HG03521 (cell line): ENCODE data around the gene MDFIC.
"Not testable (repeated sequence)": the region's sequence is repeated elsewhere in the genome, so short reads cannot be mapped to it uniquely, and the experiment has no call there.

Source experiments
- ATAC-seq: cut with Tn5 transposase; IDR thresholded peaks from one replicate; pipeline ENCODE4 v1.9.1; 2021; ENCODE audit warnings: mild to moderate bottlenecking, moderate library complexity; ENCODE audit not compliant: unreplicated experiment

The MDFIC gene, protein sequence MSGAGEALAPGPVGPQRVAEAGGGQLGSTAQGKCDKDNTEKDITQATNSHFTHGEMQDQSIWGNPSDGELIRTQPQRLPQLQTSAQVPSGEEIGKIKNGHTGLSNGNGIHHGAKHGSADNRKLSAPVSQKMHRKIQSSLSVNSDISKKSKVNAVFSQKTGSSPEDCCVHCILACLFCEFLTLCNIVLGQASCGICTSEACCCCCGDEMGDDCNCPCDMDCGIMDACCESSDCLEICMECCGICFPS

DNA sequence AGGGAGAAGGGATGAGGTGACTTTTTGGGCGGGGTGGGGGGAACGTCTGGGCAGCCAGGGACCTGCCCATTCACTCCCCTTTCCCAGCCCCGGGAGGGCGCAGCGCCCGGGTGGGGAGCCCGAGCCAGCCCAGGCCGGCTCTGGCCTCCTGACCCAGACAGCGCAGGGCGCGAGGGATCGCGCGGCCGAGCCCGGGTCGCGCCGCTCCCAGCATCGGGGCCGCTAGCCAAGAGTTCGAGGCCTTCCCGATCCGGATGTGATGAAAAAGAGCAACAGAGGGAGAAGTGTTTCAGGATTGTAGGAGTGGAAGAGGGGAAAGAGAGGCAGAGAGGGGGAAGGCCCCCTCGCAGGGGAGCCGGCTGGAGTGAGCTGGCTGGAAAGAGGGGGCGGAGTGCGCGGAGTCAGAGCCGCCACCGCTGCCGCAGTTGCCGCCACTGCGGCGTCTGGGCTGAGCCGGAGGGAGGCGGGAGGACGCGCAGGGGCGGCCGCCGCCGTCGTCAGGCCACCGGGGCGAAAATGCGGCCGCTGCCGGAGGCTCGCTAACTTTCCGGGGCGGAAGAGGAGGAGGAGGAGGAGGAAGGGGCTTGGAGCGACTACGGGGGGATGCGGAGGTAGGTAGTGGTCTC lies at the start of gene MDFIC:
MDFIC (plus strand) TSS at position 69 of the 626 bp plus-strand sequence. CDS start 940 bp downstream, outside the sequence.
- peak; percentile 35 for ATAC-seq

DNA sequence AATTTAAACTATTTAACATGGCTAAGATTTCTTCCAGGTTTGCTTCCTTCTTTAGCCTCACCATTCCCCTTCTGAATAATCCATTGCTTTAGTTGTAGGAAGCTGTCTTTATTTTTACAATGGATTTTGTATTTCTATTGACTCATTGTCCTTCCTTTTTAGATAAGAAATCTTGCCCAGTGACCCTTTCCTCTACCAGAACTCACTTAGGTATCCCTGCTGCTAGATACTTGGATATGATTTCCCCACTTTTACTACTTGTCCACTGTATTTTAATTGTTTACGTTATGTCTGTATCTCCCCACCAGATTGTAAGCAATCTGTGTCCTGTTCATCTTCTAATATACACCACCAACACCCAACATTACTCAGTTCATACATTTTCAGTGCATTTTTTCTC lies 47.7 kb upstream of the MDFIC start:
- ATAC-seq, result no peak

DNA sequence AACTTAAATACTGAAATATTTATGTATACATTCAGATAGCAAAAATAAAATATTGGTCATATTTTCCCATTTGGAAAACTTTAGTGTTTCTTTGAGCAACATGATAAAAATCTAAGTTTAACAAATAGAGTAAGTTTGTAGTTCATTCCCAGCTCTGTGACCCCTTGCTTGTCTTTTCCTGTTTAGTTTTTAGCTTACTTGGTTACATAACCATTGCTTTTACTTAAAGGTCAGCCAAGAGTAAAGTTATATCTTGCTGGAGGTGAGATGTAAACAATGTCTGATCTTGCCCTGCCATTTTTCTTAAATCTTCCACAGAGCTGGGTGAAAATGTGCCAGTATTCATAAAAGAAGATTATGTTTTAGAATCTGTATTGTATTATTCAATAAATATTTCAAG lies 46.7 kb upstream of the MDFIC start:
- no peak for ATAC-seq

GRCh38 chr7:114879554-114879953 lies 42.3 kb upstream of the MDFIC start:
- no peak for ATAC-seq

DNA sequence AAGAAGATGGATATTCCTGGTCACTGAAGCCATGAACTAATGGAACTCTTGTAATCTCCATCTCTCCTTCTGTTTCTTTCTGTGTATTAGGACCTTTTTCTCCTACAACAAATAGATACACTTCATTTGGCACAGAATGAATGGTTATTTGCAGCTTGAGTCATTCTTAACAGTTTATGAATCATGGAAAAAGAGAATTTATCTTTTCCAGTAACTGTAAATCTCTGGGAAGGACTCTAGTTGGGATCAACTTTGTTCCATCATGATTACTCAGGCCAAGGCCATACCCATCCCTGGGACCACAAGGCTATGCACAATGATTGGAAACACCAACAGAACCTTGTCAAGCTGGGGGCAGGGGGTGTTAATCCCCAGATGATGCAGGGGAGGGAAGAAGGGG lies 36.1 kb upstream of the MDFIC start:
- no peak for ATAC-seq

DNA sequence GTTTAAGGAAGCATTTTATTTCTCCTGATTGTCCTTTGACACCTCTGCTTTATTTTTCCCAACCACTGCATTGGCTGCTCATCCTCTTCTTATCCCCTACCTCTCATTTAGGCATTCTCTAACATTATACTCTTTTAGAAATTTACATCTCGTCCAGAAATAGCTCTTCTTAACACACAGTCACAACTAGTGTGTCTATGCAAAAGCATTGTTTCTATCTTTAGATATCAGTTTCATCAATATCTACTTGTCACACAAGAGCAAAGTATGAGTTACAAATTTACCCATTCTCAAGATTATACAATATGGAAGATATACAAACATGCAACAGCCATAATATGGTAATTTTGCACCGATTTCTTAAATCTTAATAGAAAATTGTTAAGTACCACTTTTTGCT lies 35.7 kb upstream of the MDFIC start:
- no peak for ATAC-seq

GRCh38 chr7:114889116-114889515 lies 32.8 kb upstream of the MDFIC start:
- ATAC-seq, result not testable (repeated sequence)

DNA sequence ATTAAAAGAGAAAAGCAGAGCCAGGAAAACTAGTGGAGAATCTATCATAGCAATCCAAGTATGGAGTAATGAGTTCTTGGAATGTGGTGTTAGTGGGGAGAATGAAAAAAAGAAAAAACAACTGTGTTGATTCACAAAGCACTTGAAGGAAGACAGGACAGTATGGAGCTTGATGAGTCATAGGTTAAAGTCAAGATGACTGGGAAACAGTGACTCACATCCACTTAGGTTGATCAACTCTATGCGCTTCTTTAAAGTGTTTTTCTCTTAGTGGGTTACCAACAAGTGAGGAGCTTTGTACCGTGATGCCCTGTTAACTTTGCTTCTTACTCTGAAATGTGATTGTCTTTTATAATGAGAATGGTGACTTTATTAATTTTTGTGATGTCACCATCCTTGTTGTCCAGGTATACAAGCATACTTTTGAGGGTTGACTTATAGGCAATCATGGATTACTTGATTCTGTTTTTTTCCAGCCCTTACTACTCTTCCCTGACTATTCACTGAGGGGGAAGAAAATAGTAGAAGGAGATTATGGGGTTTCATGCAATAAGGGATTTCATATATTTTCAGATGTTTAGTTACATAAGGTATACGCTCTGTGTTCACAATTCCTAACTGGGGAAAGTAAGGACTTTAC lies 32.1 kb upstream of the MDFIC start:
- ATAC-seq, result no peak

DNA sequence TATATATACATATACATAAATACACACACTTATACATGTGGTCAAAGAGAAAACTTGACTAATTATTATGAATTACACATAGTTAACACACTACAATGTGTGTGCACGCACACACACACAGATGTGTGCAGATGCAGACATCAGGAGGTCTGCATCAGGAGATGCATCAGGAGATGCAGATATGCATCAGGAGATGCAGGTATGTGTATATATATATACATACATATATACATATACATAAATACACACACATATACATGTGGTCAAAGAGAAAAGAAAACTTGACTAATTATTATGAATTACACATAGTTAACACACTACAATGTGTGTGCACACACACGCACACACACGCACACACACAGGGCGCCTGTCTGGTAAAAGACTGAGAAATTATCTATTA lies 31.3 kb upstream of the MDFIC start:
- ATAC-seq, result no peak

GRCh38 chr7:114900127-114900526 lies 21.8 kb upstream of the MDFIC start:
- ATAC-seq, result no peak

- ATAC-seq, result no peak
Measured at GRCh38 chr7:114901771-114902170, 20.1 kb upstream of the MDFIC start.

- no peak for ATAC-seq
Measured at GRCh38 chr7:114903131-114903530, 18.8 kb upstream of the MDFIC start.

GRCh38 chr7:114910787-114911186 lies 11.1 kb upstream of the MDFIC start:
- ATAC-seq, result no peak

- no peak for ATAC-seq
Measured at GRCh38 chr7:114911411-114911810, 10.5 kb upstream of the MDFIC start.

- peak; percentile 94 for ATAC-seq
Measured at GRCh38 chr7:114916261-114916892, 5.5 kb upstream of the MDFIC start.

GRCh38 chr7:114917211-114917839 lies 4.6 kb upstream of the MDFIC start:
- ATAC-seq, result no peak

GRCh38 chr7:114919587-114919986 lies 2.3 kb upstream of the MDFIC start:
- no peak for ATAC-seq

- ATAC-seq, result no peak
Measured at GRCh38 chr7:114921631-114922025, 266 bp upstream of the MDFIC start.

- peak; percentile 32 for ATAC-seq
Measured at GRCh38 chr7:114922652-114923402, 933 bp downstream of the MDFIC start.

DNA sequence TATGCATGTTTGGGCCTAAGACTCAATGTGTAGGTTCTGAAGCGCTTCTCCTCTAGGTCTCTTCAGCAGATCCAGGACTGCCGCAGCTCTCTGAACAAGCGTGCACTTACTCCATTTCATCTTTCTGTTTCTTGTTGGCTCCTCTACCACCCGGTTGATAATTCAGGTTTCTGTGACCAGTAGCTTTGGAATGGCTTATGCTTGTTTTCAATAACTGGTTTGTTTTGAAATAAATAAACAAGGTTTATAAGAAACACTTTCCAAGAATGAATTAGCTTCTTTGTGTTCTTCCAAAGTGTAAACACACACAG lies 1.5 kb downstream of the MDFIC start:
- ATAC-seq, result peak; percentile 31
